Measurements from ENCODE around the gene SDK1. TPM values are rescaled to one million over a fixed set of nuclear protein-coding genes. Genes with fewer than 3 reads are reported as not detected.

The SDK1 gene
- total and polyA plus RNA-seq, 2 of the 8 experiments (the other 6 are each of a cell fraction or from before 2014, with no cell fraction given): 3.3 to 7.2 TPM

DNA sequence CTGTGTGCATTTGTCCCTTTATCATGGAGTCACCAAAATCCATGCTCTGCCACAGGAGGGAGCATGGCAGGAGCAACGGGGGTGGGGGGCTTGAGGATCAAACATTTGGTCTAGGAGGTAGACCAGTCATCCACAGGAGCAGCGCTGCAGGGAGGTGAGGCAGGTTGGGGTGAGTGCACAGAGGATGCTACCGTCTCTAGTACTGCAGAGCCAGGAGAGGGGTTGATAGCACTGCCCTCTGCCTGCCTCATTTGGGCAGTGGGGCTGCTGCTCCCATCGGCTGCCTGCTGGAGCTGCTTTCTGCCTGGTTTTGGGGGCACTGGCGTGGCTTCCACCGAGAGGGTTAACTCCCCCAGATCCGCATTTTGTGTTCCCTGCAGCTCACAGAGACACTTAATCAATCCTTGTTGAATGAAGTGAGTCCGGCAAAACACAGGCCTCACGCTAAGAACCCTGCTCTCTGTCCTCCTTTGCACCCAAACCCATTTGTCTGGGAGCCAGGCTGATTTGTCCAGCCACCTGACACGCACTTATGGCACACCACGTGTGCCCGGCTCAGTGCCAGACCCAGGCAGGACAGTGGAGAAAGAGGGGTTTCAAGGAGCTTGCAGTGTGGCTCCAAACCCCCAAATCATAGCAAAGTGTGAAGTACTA is 854.0 kb downstream of the SDK1 start:
- Histone ChIP-seq H4K5ac (ENCODE audit: insufficient read length, low read depth, low read length) (no peak overlapping the region), H2BK20ac (ENCODE audit: low read length) (no peak overlapping the region), H2BK5ac (ENCODE audit: low read depth, low read length) (no peak overlapping the region), H3K4ac (replicated peaks; ENCODE audit: insufficient read length, low read depth, low read length) (no peak overlapping the region), H3K27ac (ENCODE audit: low read depth, low read length) (no peak overlapping the region), H3K18ac (ENCODE audit: extremely low read depth, low read length) (no peak overlapping the region), H2BK12ac (ENCODE audit: low read depth, low read length) (no peak overlapping the region), H4K20me1 (replicated peaks in 1 of 2; ENCODE audit: control insufficient read depth in 1 of 2, insufficient read depth in 2 of 2, low read length in 2 of 2) (no peaks in the 10 kb centered on the region), H3K4me1 (replicated peaks in 1 of 4; ENCODE audit: control insufficient read depth in 3 of 4, insufficient read depth in 4 of 4, low read length in 3 of 4) (no peaks in the 10 kb centered on the region; a peak in 1 of 7 replicates), H3K36me3 (ENCODE audit: control insufficient read depth in 2 of 4, insufficient read depth in 4 of 4, low read length in 3 of 4) (no peaks in the 10 kb centered on the region), H2AK5ac (ENCODE audit: low read depth, low read length) (no peak overlapping the region), H3K9ac (replicated peaks in 1 of 4; ENCODE audit: extremely low read depth in 1 of 4, low read depth in 3 of 4, low read length in 3 of 4) (no peak overlapping the region), H3K56ac (replicated peaks; ENCODE audit: insufficient read length, low read depth, low read length) (no peak overlapping the region), H3K23me2 (ENCODE audit: low read depth, low read length) (no peaks in the 10 kb centered on the region), H2BK15ac (ENCODE audit: low read length) (no peak overlapping the region), H3K27me3 (replicated peaks in 1 of 4; ENCODE audit: control insufficient read depth in 3 of 4, extremely low read depth in 1 of 4, insufficient read depth in 3 of 4, low read length in 3 of 4) (no peaks in the 10 kb centered on the region), H3K79me1 (ENCODE audit: low read depth, low read length) (no peaks in the 10 kb centered on the region), H3K14ac (ENCODE audit: insufficient read length) (no peak overlapping the region), H3K79me2 (ENCODE audit: control insufficient read depth in 1 of 2, insufficient read depth in 2 of 2, low read length in 2 of 2) (no peaks in the 10 kb centered on the region), H3K9me3 (ENCODE audit: insufficient read depth in 2 of 2, low read depth in 1 of 2, low read length in 1 of 2) (no peaks in the 10 kb centered on the region), H4K8ac (ENCODE audit: extremely low read depth, insufficient read depth, low read length) (no peak overlapping the region), H4K91ac (replicated peaks; ENCODE audit: insufficient read length, low read length) (no peak overlapping the region), H2BK120ac (replicated peaks; ENCODE audit: low read depth, low read length) (no peak overlapping the region), H3K4me3 (ENCODE audit: extremely low read depth in 1 of 4, insufficient read depth in 2 of 4, low read depth in 3 of 4, low read length in 4 of 4) (no peak overlapping the region), H2AFZ (ENCODE audit: low read length) (no peak overlapping the region), H3K4me2 (ENCODE audit: insufficient read depth in 1 of 2, low read depth in 2 of 2, low read length in 2 of 2) (no peak overlapping the region), H3K23ac (ENCODE audit: insufficient read length) (no peak overlapping the region)
- POLR2A ChIA-PET (ENCODE audit: partially characterized antibody): no interaction called here
- CTCF ChIA-PET (ENCODE audit: partially characterized antibody): interaction anchor here (1.7 kb wide), 1 partner anchor 16 kb away, joined by 3 read pairs; no protein-coding TSS in a partner anchor
- WGBS, 2 experiments (ENCODE audit: extremely low coverage in 1 of 2, insufficient coverage in 1 of 2, insufficient read length in 1 of 2, insufficient replicate concordance in 2 of 2, low coverage in 1 of 2, low lambda C conversion rate in 2 of 2, missing lambda C conversion rate in 1 of 2): 90% methylated on average over 12 of the region's 12 CpGs; no CpG with 5 or more reads in 1 of the 2 experiments
- no peak for TF ChIP-seq FOSL1 (IDR thresholded peaks at IDR 0.05; ENCODE audit: insufficient read depth, low read depth, low read length)
- TF ChIP-seq, protein P1, sequence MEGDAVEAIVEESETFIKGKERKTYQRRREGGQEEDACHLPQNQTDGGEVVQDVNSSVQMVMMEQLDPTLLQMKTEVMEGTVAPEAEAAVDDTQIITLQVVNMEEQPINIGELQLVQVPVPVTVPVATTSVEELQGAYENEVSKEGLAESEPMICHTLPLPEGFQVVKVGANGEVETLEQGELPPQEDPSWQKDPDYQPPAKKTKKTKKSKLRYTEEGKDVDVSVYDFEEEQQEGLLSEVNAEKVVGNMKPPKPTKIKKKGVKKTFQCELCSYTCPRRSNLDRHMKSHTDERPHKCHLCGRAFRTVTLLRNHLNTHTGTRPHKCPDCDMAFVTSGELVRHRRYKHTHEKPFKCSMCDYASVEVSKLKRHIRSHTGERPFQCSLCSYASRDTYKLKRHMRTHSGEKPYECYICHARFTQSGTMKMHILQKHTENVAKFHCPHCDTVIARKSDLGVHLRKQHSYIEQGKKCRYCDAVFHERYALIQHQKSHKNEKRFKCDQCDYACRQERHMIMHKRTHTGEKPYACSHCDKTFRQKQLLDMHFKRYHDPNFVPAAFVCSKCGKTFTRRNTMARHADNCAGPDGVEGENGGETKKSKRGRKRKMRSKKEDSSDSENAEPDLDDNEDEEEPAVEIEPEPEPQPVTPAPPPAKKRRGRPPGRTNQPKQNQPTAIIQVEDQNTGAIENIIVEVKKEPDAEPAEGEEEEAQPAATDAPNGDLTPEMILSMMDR (IDR thresholded peaks at IDR 0.05; ENCODE audit: control extremely low read depth in 1 of 3, insufficient read depth in 1 of 3, low read depth in 1 of 3, low read length in 3 of 3): peak in 2 of 3 experiments; percentile 25 to 32; a peak in 3 of 4 replicates
- TF ChIP-seq RAD21 (IDR thresholded peaks at IDR 0.05 in 1 of 2, conservative IDR thresholded peaks at IDR 0.05 in 1 of 2; ENCODE audit: low read depth in 2 of 2, low read length in 2 of 2): peak; percentile 14 to 29; a peak in 3 of 4 replicates
- TF ChIP-seq, protein P2, sequence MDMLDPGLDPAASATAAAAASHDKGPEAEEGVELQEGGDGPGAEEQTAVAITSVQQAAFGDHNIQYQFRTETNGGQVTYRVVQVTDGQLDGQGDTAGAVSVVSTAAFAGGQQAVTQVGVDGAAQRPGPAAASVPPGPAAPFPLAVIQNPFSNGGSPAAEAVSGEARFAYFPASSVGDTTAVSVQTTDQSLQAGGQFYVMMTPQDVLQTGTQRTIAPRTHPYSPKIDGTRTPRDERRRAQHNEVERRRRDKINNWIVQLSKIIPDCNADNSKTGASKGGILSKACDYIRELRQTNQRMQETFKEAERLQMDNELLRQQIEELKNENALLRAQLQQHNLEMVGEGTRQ (IDR thresholded peaks at IDR 0.05; ENCODE audit: low read length): no peak
- FAIRE-seq: no peak
- DNase-seq (ENCODE audit: low read depth in 1 of 2, low spot score in 2 of 2): no peak
